Activated CD4-positive, alpha-beta memory T cell treated with anti-CD3 and anti-CD28 coated beads, Interleukin-2, amount 10 ng/mL, durations not matched to agents 7 days and 5 days (primary cell): Measurements from ENCODE around the gene IFT81. TPM values are rescaled to one million over a fixed set of nuclear protein-coding genes. Genes with fewer than 3 reads are reported as not detected.

ENCODE experiments used
- CTCF ChIA-PET: fragments of 350-600 bp; sonication (Branson Sonifier 250); formaldehyde crosslinking; loops from one replicate; lab custom pipeline; 2021; ENCODE audit warnings: antibody characterized with exemption, inconsistent platforms; lab: Charles Lee
- POLR2A ChIA-PET: fragments of 350-600 bp; sonication (Branson Sonifier 250); formaldehyde crosslinking; loops from one replicate; lab custom pipeline; 2021; ENCODE audit warnings: antibody characterized with exemption; lab: Charles Lee
- DNase-seq: peaks from one replicate; pipeline ENCODE4 v3.0.0-alpha.2; 2020
- H3K27ac Mint-ChIP-seq: one replicate; pipeline ENCODE4 v1.8.0; 2021; ENCODE audit warnings: mild to moderate bottlenecking, mixed read lengths
- H3K27me3 Mint-ChIP-seq: one replicate; pipeline ENCODE4 v1.8.0; 2021; ENCODE audit warnings: mixed read lengths
- H3K36me3 Mint-ChIP-seq: one replicate; pipeline ENCODE4 v1.8.0; 2021; ENCODE audit warnings: low read depth, mixed read lengths
- H3K4me1 Mint-ChIP-seq: one replicate; pipeline ENCODE4 v1.8.0; 2021; ENCODE audit warnings: mixed read lengths
- H3K4me3 Mint-ChIP-seq: one replicate; pipeline ENCODE4 v1.8.0; 2021; ENCODE audit warnings: mild to moderate bottlenecking, mixed read lengths
- H3K9me3 Mint-ChIP-seq: one replicate; pipeline ENCODE4 v1.8.0; 2021; ENCODE audit warnings: mixed read lengths
- total RNA-seq, 2 experiments: library from RNA; stranded (reverse); gene quantifications; one replicate each; pipeline ENCODE4 v1.2.3, GENCODE V29; 2021

IFT81 gene
- total RNA-seq, 2 experiments from 2014 or later = 2.0 to 2.6 TPM

DNA sequence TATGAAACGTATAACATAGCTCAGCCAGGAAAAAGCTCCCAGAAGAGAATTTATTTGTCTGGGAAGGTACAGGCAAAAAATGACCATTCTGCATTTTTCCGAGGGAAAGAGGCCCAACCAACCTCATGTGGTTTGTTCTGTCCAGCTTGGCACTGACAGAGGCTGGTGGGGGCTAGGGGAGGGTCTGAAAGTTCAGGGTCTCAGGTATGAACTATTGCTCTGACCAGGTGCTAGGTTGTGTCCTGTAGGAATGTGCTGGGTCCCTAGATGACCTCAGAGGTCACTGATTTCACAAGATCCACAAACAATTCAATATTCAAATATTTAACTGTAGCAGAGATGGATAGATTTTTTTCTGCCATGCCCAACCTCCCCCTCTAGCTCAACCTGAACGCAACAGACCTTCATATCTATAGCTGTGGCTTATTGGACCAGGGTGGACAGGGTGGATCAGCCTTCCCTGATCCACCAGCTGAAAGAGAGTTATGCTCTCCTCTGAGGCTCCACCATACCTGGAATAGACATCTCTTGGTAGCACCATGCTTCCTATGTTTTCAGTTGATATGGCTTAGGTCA is 32.9 kb upstream of the IFT81 start:
- Mint-ChIP-seq H3K4me1 (no peaks in the 10 kb centered on the region), H3K9me3 (no peaks in the 10 kb centered on the region), H3K4me3 (no peak overlapping the region), H3K36me3 (no peaks in the 10 kb centered on the region), H3K27ac (no peak overlapping the region), H3K27me3 (peaks cover 30% of the 10 kb centered on the region)
- ChIA-PET POLR2A (interaction anchor here (0.7 to 1.1 kb wide), 3 partner anchors 9 to 377 kb away, joined by 3 to 4 read pairs (median 3); partner anchors contain the start of gene GPN3), CTCF (interaction anchor here (0.7 to 1.5 kb wide), 3 partner anchors 8 to 44 kb away, joined by 4 read pairs; no protein-coding TSS in a partner anchor)
- DNase-seq = no peak

DNA sequence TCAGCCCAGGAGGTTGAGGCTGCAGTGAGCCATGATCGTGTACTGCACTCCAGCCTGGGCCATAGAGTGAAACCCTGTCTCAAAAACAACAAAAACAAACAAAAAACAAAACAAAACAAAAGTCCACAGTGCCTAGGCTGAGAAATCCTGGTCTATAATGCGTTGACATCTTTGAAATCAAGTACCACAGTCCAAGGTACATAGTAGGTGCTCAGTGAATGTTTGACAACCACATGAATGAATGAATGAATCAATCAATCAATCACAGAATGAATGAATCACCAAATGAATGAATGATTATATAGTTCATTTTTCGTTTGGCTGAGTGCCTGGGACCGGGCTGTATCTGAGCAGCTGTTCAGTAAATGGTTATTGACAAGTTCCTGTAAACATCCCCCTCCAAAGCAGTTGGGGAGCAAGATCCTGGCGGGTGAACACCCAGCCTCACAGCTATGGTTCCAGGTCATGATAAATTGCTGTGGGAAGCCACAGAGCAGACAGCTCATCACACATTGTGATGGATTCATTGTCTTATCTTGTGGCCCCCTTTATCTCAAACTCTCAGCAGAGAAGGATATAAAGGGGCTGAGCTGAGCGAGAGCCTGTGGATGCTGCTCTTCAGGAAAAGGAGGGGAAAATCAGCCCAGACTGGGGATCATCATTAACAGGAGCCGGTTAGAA is 30.4 kb upstream of the IFT81 start:
- CTCF ChIA-PET = interaction anchor here (1.6 kb wide), 1 partner anchor 338 kb away, joined by 6 read pairs; no protein-coding TSS in a partner anchor
- no peak overlapping the region for H3K4me3 Mint-ChIP-seq
- no peak for DNase-seq

DNA sequence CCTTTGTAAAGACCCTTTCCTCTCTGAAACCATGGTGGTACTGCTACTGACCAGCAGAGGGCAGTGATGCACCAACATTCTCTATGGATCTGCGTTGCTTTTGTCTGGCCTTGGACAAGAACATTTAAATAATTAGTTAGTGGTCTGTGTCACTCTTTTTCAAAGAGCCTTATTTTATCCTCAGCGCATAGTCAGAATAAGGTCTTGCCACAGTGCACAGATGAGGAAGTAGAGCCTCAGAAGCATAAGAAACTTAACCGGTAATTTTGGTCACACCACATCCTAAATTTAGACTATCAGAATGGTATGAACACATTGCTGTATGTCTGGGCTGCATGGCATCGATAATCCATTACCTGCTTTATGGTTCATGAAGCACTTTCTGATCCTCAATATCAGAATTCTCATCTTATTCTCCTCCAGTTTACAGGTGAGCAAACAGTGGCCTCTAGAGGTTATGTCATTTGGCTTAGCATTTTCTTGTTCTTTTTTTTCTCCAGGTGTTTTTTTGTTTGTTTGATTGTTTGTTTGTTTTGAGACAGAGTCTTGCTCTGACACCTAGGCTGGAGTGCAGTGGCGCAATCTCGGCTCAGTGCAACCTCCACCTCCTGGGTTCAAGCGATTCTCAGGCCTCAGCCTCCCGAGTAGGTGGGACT is 23.7 kb upstream of the IFT81 start:
- CTCF ChIA-PET = interaction anchor here (0.6 to 2.3 kb wide), 25 partner anchors 9 to 331 kb away, joined by 3 to 39 read pairs (median 5); partner anchors contain the start of genes C12orf76 and IFT81
- Mint-ChIP-seq H3K36me3 (no peaks in the 10 kb centered on the region), H3K4me1 (peaks cover 11% of the 10 kb centered on the region), H3K4me3 (no peak overlapping the region), H3K27ac (peak overlapping the region; percentile 0), H3K9me3 (no peaks in the 10 kb centered on the region), H3K27me3 (no peaks in the 10 kb centered on the region)
- DNase-seq = peak; percentile 64
- POLR2A ChIA-PET = interaction anchor here (0.7 to 1.5 kb wide), 3 partner anchors 23 to 331 kb away, joined by 3 to 5 read pairs (median 3); no protein-coding TSS in a partner anchor

More for the DNA sequence above, 30.4 kb upstream of the IFT81 start:
- H3K27ac Mint-ChIP-seq = no peak overlapping the region
- no peaks in the 10 kb centered on the region for H3K36me3 Mint-ChIP-seq
- H3K27me3 Mint-ChIP-seq = peaks cover 26% of the 10 kb centered on the region
- H3K4me1 Mint-ChIP-seq = no peaks in the 10 kb centered on the region
- H3K9me3 Mint-ChIP-seq = no peaks in the 10 kb centered on the region
- POLR2A ChIA-PET = no interaction called here

DNA sequence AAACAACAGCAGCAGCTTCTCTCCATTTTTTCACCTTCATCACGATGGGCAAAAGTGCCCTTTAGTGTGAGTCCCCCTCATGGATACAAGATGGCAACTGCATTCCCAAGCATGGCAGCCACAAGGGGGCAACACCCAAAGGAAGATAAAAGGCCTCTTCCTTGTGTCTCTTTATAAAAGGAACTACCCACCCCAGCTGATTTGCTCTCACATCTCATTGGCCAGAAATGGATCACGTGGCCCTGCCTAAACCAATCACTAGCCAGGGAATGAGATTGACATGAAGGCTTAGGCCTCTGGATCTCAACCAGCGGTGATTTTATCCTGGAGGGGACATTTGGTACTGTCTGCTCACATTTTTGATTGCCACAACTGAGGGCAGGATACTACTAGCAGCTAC is 21.9 kb upstream of the IFT81 start:
- DNase-seq = peak; percentile 48
- peaks cover 11% of the 10 kb centered on the region for H3K4me1 Mint-ChIP-seq
- no peaks in the 10 kb centered on the region for H3K36me3 Mint-ChIP-seq
- no peaks in the 10 kb centered on the region for H3K27me3 Mint-ChIP-seq
- H3K27ac Mint-ChIP-seq = no peak overlapping the region
- H3K9me3 Mint-ChIP-seq = no peaks in the 10 kb centered on the region
- no peak overlapping the region for H3K4me3 Mint-ChIP-seq
- CTCF ChIA-PET = interaction anchor here (1.1 to 2.3 kb wide), 6 partner anchors 9 to 626 kb away, joined by 3 to 39 read pairs (median 5); partner anchors contain the start of gene IFT81
- POLR2A ChIA-PET = interaction anchor here (1.0 to 1.5 kb wide), 2 partner anchors 21 to 141 kb away, joined by 3 read pairs; no protein-coding TSS in a partner anchor

DNA sequence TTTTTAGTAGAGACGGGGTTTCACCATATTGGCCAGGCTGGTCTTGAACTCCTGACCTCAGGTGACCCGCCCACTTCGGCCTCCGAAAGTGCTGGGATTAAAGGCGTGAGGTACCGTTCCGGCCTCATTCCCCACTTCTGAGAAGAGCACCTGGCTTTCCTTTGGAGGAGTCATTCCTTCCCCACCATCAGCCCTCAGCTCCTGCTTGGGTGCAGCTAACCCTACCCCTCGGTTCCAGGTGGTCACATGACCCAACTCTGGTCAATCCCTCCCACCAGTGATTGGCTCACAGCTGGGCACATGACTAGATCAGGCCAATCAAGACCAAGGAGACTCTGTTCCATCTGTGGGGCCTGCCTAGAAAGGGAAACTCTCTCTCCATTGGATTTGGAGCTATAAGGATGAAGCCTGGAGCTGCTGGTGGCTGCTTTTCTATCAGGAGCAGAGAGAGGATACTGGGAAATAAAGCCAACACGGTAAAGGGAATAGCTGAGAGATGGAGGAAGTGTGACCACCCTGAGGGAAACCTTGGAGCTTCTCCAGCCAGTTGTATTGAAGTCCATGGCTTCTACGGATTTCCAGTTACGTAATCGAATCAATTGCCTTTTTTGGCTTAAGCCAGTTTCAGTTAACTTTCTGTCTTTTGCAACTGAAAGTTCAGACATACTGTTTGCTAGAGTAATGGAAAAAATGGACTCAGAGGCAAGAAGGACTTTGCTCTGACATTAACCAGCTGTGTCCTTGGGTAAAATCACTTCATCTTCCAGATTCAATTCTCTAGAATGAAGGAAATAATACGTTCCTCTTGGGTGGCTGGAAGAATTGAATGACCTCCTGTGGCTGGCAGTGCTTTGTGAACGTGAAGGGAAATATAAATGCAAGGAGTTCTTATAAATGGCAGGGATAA is 19.7 kb upstream of the IFT81 start:
- H3K9me3 Mint-ChIP-seq = no peaks in the 10 kb centered on the region
- ChIA-PET CTCF (interaction anchor here (1.1 to 1.5 kb wide), 2 partner anchors 327 to 497 kb away, joined by 3 to 7 read pairs; no protein-coding TSS in a partner anchor), POLR2A (no interaction called here)

DNA sequence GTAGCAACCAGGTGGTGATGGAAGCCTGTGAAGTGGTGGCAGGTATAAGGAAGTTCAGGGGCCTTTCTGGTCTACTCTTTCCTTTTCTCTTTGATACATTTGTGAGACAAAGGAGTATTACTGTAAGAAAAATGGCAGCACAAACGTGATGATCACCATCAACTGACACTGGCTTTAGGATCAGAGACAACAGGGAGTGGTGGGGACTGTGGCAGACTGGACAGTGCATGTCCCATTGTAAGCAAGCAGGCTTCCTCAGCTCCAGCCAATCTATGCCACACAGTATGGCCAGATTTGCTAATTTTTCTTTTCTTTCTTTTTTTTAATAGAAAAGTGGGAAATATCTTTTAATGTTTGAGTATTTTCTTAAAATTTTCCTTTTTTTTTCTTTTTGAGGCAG is 19.0 kb upstream of the IFT81 start:
- no peak overlapping the region for H3K27ac Mint-ChIP-seq
- ChIA-PET POLR2A (no interaction called here), CTCF (interaction anchor here (1.5 kb wide), 1 partner anchor 326 kb away, joined by 7 read pairs; no protein-coding TSS in a partner anchor)
- peaks cover 8% of the 10 kb centered on the region for H3K27me3 Mint-ChIP-seq
- no peak for DNase-seq
- H3K4me1 Mint-ChIP-seq = peaks cover 9% of the 10 kb centered on the region
- H3K4me3 Mint-ChIP-seq = no peak overlapping the region
- no peaks in the 10 kb centered on the region for H3K9me3 Mint-ChIP-seq
- no peaks in the 10 kb centered on the region for H3K36me3 Mint-ChIP-seq

More for the DNA sequence above, 19.7 kb upstream of the IFT81 start:
- Mint-ChIP-seq H3K27me3 (peaks cover 8% of the 10 kb centered on the region), H3K36me3 (no peaks in the 10 kb centered on the region), H3K27ac (no peak overlapping the region), H3K4me3 (no peak overlapping the region), H3K4me1 (peaks cover 11% of the 10 kb centered on the region)
- no peak for DNase-seq

DNA sequence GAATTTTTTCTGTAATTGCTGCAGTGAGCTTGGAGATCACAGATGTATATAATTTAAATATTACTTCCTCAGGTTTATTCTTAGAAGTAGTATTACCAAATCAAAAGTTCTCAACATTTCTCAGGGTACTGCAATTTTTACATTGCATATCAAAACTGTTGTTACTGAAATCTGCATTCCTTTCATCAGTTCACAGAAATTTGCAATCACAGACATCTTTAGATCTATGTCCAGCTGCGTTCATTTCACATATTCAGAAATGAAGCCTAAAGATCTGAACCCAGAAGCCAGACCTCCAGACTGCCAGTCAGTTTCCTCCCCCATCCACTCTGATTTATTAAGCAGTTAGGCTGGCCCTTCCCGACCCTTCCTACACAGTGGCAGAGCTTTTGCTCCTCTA is 18.2 kb upstream of the IFT81 start:
- Mint-ChIP-seq H3K27ac (no peak overlapping the region), H3K36me3 (no peaks in the 10 kb centered on the region), H3K4me3 (no peak overlapping the region), H3K9me3 (no peaks in the 10 kb centered on the region), H3K4me1 (peaks cover 3% of the 10 kb centered on the region), H3K27me3 (peaks cover 8% of the 10 kb centered on the region)
- POLR2A ChIA-PET = no interaction called here
- CTCF ChIA-PET = no interaction called here
- DNase-seq = no peak

DNA sequence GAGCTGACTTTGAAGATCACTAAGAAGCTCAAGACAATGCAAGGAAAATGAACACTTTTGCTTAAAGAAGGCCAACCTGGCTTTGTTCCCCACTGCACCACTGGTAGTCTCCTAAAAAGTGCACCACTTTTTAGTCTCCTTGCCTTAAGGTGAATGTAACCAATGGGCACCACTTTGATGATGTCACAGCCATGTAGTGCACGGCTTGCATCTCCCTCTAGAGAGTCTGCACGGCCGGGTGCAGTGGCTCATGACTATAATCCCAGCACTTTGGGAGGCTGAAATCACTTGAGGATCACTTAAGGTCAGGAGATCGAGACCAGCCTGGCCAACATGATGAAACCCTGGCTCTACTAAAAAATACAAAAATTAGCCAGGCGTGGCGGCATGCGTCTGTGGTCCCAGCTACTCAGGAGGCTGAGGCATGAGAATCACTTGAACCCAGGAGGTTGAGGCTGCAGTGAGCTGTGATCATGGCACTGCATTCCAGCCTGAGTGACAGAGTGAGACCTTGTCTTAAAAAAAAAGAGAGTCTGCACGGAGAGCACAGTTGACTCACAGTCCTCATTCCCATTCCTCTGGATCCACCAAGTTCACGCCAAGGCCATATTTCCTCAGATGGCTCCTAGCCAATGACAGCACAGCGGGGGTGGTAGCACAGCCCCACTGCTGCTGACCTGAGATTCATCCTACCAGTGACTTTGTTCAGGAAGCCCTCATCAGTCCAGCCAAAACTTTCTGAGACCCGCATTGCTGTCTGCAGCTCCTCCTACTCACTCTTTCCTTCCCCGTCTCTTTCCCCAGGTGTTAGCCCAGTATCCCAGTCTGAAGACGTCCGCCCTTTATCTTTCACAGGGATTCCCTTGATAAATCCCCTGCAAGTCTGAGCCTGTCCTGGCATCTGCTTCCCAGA is 16.5 kb upstream of the IFT81 start:
- Mint-ChIP-seq H3K9me3 (no peaks in the 10 kb centered on the region), H3K36me3 (no peaks in the 10 kb centered on the region), H3K4me1 (no peaks in the 10 kb centered on the region), H3K4me3 (no peak overlapping the region), H3K27ac (no peak overlapping the region), H3K27me3 (peaks cover 8% of the 10 kb centered on the region)
- no peak for DNase-seq
- CTCF ChIA-PET = no interaction called here
- POLR2A ChIA-PET = no interaction called here

DNA sequence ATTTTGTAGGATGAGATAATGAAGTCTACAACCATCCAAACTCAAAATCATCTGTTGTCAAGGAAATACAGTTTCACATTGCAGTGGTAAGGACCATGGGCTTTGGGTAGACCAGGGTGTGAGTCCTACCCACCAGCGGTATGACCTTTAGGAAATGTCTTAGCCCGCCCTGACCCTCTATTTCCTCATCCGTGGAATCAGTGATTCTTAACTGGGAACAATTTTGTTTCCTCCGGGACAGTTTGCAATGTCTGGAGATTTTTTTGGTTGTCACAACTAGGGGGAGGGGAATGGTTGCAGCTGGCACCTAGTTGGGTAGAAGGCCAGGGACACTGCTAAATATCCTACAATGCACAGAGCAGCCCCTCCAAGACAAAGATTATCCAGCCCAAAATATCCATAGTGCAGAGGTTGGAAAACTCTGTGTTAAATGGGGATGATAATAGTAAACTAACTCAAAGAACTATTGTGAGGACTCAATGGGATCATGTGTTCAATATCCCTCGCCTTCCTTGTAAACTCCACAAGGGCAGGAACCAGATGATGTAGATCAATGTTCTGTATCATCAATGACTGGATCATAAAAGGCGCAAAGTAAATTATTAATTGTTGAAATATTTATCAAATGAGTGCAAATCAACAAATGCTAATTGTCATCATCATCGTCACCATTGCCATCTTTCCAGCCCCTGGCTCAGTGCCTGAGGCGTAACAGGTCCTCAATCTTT is 15.7 kb upstream of the IFT81 start:
- CTCF ChIA-PET = no interaction called here

DNA sequence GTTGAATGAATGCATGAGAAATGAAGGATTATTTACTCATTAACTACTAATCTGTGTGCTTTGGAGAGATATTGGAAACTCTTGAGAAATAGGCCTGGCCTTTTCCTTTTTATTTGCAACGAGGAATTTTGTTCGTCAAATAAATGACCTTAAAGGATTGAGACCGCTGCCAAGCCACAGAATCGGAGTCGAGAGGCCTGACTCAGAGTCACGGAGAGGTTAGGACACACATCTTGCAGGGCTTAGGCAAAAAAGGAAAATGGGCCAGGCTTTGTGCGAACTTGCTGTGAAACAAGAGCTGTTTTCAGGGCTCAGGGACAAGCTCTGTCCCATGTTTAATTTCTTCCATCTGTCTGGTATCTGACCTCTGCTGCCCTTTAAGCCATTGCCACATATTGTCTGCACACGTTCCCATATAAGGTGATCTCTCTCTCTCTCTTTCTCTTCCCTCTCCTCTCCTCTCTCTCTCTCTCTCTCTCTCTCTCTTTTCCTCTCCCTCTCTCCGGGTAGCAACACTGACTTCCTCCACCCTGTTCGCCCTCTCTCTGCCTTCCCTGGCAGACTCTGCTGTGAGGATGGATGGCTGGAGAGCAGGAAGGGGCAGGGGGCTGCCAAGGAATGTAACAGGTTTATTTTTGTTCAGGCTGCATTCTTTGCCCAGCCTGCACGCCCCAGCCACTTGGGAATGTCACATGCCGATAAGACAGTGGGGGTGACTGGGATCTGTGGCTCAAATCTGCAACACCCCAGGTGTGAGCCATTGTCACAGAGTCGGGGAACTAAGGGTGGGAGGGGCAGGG is 14.9 kb upstream of the IFT81 start:
- Mint-ChIP-seq H3K27me3 (peaks cover 8% of the 10 kb centered on the region), H3K27ac (no peak overlapping the region), H3K9me3 (no peaks in the 10 kb centered on the region), H3K4me1 (no peaks in the 10 kb centered on the region), H3K36me3 (no peaks in the 10 kb centered on the region), H3K4me3 (no peak overlapping the region)
- DNase-seq = no peak
- POLR2A ChIA-PET = no interaction called here
- CTCF ChIA-PET = no interaction called here

More for the DNA sequence above, 15.7 kb upstream of the IFT81 start:
- H3K36me3 Mint-ChIP-seq = no peaks in the 10 kb centered on the region
- H3K27me3 Mint-ChIP-seq = peaks cover 8% of the 10 kb centered on the region
- DNase-seq = no peak
- no peak overlapping the region for H3K4me3 Mint-ChIP-seq
- no peaks in the 10 kb centered on the region for H3K9me3 Mint-ChIP-seq
- POLR2A ChIA-PET = no interaction called here
- no peaks in the 10 kb centered on the region for H3K4me1 Mint-ChIP-seq
- no peak overlapping the region for H3K27ac Mint-ChIP-seq
